NCI-H345 treated with DMSO at 0.1 percent for 48 hours (cell line): ENCODE measurements around the gene ALOX12B.
"Not testable (repeated sequence)": the region's sequence is repeated elsewhere in the genome, so short reads cannot be mapped to it uniquely, and the experiment has no call there.

Experiments used
- DNase-seq: peaks from one replicate; lab custom pipeline; 2025; ENCODE audit not compliant: unreplicated experiment; lab: John Stamatoyannopoulos, UW

Gene ALOX12B

DNA sequence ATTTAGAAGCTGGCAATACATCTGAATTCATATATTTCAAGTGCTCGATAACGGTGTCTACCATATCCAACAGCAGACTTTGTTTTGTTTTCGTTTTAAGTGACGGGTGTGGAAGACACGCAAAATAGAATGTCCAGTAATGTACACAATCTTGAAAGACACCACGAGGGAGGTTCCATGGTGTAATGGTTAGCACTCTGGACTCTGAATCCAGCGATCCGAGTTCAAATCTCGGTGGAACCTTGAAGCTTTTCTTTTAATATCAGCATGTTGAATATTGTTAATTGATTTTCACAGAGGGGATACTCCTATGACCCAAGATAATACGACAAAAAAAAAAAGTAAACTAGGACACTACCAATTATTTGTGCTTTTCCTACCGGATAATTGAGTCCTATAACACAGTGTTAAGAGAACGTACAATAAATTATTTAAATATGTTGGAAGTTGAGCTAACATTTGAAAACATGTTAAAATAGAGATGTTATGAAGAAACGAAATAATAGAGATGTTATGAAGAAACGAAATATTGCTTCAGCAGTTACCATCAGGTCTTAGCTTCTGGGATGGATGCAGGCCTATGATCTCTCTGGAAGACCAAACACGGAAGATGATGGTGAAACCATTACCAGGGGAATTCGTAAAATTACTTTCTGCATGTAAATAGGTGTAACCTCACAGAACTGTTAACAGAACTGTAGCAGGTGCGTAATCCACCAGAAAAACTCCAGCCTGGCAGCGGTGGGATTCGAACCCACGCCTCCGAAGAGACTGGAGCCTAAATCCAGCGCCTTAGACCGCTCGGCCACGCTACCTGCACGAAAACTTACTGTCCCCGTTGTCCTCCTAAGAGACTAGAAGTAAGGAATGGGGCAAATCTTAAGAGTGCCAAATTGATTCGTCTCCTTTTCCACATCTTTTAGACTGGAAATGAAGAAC lies 32.3 kb upstream of the ALOX12B start:
- DNase-seq: peak; percentile 72

DNA sequence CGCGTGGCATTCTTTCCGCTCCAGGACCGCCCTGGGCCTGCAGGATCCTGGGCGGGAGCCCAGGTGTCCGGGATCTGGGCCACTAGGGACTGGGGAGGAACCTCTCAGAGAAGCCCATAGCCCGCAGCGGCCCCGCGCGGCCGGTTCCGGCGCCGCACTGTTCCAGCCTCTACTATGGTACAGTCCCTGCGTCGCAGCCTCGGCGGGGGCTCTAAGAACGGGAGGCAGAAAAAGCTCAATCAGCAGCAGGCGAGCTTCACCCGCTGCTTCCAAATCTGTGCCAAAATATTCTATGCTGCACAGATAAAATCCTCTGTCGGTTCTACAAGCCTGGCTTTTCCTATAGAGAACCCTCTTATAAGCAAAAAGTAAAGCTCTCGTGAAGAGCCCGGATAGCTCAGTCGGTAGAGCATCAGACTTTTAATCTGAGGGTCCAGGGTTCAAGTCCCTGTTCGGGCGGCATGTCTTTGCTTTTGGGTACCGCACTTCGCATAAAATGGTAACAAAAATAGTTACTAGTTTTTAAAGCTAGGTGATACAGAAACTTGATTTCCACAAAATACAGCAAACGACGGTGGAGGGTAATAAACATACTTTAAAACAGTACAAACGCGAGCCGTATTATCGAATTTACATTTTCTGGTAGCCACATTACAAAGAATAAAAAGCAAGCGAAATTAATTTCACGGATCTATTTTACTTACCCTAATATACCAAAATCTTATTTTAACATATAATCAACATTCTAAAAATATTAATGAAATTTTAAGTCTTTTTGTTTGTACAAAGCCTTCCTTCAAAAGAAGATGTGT lies 31.5 kb upstream of the ALOX12B start:
- DNase-seq: peak; percentile 53

DNA sequence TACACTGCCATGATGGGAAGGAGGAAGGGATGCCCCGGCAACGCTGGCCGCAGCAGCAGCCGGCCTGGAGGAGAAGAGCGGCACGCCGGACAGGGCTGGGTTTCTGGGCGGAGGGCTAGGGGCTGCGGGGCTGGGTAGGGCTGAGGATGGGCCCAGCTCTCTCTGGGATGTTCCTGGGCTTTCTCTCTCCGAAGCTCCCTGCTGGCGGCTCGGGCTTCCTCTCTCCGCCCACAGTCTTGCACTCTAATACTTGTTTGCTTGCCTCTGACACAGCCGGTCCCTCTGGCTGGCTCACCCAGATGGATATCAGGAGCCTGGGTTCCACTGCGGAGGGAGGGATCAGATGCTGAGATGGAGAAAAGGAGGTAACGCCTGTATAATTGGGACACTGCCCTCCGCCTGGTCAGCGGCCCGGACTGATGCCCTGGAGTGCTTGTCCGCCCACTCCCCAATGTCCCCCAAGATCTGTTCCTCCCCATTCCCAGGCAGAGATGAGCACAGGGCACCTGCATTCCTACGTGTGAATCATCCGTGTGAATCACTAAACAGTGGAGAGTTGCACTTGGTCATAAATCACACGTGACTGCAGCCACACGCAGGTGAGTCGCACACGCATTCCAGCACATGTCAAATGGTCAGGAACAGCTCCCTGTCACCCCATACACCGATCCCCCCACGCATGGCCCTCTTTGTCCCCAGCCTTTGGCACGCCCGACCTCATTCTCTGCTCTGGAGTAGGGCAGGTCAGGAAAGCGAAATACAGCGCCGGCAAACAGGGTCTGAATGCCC lies 30.7 kb upstream of the ALOX12B start, which contains the start of gene ALOXE3:
TSS of gene ALOXE3 (minus strand) at position 535 of the 789 bp plus-strand sequence. CDS start at position 11, 524 bp downstream.
- no peak for DNase-seq

DNA sequence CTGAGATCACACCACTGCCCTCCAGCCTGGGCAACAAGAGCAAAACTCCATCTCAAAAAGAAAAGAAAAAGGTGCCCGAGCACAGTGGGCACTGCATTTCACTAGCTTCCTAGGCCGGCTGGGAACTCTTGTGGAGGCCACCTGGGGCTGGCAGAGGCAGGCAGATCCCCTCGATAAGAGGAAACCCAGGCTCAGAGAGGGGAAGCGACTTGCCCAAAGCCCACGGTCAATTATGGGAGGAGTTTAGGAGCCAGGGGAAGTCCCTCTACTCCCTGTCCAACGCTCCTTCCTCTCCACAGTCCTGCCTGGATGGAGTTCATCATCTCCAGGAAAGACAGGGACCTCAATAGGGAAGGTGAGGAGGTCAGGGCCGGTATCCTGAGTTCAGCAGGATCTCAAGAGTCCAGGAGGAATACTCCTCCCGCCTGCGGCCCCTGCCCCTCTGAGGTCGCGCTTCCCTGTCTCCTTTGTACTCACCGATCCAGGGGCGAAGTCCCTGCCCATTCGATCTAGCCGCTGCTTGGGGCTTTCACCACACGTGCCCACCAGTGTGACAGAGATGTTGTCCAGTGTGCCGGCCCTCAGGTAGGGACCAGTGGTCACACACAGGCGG lies 30.0 kb upstream of the ALOX12B start:
- no peak for DNase-seq

DNA sequence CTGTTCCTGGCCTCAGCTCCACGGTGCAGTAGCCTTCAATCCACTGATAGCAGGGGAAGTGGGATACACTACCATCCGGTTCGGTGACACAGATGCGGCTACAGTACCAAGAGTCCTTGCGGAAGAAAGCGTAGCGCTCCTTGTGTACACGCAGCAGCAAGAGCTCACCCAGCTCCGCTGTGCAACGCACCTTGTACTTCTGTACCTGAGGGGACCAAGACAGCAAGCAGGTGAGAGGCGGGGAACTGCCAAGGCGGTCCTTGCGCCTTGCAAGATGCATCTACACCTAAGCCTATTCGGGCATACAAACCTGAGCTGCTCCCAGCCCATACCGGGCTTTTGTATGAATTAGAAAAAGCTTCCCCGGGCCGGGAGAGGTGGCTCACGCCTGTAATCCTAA lies 29.3 kb upstream of the ALOX12B start:
- DNase-seq: no peak

DNA sequence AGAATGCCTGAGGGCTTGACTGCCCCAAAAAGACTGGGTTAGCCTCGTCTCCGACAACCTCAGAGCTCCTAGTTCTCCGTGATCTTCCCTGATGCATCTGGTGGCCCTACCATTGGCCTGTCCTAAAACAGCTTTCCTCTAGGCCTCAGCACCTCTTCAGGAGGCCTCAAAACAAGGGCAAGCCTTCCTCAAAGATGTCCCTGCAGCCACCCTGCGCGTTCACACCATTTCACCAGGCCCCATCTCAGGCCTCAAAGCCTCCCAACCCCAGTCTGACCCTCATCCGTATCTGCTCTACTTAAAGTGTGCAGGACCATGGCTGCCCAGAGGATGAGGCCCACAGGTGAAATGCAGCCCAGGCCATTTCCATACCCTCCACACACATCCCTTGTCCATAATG lies 23.4 kb upstream of the ALOX12B start:
- no peak for DNase-seq

DNA sequence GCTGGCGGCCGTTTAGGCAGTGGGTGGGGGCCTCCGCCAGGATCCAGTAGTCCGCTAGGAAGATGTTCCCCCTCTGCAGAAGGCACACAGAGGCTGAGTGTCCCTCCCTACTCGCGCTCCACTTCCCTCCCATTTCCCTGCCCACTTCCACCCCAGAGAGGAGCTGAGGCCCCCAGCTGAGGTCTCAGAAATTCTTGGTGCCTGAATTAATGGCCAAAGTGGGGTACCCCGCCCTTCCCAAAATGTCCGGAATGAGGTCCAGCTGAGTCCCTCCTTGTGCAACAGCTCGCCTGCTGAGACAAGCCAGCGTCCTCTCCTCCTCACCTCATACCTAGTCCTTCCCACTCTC lies 22.9 kb upstream of the ALOX12B start:
- DNase-seq: no peak

DNA sequence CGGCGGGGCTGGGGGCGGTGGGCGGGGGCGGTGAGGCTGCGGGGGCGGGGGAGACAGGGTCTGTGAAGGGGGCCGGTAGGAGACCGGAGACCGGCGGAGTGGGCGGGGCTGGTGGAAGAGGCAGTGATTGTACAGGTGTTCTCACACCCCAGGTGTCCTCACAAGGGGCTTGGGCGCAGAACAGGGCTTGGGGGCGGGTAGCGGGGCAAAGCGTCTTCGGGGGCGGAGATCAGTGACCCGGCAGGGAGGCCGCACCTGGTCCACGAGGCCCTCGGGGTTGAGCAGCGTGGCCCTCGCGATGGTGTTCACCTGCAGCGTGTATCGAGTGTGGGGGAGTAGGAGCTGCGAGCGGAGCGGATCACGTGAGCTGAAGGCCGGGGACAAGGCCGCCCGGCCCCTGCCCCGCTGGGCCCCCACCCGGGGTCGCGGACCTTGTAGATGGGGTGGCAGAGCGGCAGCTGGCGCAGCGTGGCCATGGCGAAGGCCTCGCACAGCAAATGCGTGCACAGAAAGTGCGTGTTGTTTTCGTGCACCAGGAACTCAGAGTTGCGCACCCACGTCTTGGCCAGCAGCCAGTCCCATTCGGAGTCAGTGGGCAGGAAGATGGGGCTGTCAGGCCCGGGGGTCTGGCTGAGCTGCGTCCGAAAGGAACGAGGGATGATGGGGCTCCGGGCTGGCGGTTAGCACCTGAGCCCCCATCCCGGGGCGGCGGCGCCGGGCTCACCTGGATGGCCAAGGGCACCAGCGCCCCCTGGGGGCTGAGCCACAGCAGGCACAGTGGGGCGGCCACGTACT lies 22.3 kb upstream of the ALOX12B start:
- DNase-seq: peak; percentile 45

DNA sequence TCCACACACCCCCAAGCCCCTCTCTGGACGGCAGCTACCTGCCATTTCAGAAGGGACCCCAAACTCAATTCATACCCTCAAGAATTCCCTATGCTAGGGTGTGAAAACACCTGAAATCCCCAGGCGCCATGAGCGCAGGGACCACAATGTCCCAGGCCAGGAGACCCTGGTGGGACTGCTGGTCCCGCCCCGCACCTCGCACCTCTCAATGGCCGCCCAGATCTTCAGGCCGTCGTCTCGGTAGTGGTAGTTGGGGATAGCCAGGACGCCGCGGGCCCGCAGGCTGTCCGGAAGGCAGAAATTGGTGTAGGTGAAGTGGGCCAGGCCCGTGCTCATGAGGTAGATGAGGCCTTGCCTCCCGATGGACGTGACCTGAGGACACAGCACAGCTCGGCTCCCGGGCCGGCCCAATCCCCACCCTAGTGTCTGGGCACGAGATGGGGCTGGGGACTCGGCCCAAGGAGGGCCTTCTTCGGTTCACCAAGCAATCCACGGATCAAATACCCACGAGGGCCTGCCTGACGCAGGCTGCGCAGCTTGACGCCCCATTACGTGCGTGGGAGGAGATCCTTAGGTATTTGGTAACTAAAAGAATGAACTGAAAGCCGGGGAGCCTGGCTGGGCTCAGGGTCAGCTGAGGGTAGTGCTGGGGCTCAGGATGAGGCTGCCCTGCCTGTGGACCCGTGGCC lies 21.6 kb upstream of the ALOX12B start:
- no peak for DNase-seq

DNA sequence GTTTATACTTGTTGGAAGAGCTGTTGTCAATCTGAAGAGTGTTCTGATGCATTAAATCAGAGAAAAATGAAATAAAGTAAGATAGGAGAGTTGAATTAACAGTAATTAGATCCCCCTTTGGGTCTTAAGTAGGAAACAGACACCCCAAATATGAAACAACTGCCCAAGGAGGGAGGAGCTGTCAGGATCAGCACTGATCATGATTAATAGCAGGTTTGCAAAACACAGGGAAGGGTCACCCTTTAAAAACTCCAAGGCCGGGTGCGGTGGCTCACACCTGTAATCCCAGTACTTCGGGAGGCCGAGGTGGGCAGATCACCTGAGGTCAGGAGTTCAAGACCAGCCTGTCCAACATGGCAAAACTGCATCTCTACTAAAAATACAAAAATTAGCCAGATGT lies 19.5 kb upstream of the ALOX12B start:
- DNase-seq: not testable (repeated sequence)

DNA sequence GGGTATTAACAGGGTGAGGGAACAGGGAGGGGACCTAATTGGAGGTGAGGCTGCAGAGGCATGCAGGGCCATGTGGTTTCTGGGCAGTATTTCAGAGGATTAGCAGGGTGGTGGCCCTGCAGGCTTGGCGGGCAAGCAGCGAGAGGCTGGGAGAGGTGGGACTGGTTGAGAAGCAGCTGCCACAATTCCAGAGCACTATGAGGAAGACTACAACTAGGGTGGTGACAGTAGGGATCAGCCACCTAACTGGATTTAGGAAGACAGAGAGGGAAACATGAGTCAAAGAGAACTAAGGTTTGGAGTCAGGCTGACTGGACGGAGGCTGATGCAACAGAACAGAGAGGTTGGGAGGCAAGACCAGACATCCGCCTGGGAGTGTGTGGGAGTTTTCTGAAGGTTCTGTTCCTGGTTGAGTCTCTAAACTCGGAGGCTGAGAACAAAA lies 18.5 kb upstream of the ALOX12B start:
- DNase-seq: no peak

DNA sequence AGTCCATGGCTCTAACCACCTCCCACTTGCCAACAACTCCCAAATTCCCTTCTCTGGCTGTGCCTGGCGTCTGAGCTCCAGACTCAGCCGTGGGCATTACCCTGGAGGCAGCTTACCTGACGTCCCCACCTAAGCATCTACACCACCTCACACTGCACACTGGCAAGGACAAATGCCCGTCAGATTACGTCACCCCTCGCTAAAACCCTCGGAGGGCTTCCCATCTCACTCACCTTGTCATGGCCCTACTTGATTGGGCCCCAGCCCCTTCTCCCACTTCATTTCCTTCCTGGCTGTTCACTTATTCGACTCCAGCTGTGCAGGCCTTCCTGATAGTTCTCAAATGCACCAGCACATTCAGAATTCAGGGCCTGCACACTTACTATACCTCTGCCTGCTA lies 17.4 kb upstream of the ALOX12B start:
- DNase-seq: no peak

DNA sequence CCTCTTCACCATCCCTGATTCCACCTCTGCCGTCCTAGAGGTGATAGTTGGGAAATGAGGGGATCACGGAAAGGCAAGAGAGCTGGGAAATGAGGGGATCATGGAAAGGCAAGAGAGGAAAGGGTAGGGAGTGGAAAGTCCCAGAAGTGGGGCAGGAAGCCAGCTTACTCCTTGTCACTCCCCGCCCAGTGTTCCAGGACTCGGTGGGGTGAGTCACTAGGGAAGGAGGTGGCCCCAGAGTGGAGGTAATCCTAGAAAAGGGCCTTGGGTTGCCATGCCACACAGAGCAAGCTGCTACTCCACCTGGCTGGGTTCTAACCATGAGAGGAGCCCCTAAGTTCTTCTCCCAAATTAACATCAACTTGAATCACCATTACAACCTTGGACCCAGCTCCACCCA lies 16.0 kb upstream of the ALOX12B start:
- no peak for DNase-seq

DNA sequence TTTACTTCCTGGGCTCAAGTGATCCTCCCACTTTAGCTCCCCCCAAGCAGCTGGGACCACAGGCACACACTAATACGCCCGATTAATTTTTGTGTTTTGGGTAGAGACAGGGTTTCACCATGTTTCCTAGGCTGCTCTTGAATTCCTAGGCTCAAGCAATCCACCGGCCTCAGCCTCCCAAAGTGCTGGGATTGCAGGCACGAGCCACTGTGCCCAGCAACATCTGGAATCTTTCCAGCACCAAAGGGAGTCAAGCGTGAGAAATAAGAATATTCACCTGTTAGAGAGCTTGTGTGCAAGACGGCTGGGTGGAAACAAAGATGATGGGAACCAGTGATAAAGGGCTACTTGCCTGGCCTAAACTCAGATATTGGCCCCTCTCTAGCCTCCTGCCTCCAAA lies 14.2 kb upstream of the ALOX12B start:
- no peak for DNase-seq

DNA sequence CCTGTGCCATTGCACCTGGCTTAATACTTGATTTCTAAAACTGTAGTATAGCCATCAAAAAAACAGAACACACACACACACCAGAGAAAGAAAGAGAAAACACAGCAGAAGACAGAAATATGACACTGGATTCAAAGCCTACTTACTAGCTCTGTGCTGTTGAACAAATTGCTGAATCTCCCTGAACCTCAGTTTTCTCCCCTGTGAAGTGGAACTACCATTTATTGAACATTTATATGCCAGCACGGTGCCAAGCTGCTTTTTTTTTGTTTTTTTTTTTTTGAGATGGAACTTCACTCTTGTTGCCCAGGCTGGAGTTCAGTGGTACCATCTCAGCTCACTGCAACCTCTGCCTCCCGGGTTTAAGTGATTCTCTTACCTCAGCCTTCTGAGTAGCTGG lies 13.2 kb upstream of the ALOX12B start:
- no peak for DNase-seq

DNA sequence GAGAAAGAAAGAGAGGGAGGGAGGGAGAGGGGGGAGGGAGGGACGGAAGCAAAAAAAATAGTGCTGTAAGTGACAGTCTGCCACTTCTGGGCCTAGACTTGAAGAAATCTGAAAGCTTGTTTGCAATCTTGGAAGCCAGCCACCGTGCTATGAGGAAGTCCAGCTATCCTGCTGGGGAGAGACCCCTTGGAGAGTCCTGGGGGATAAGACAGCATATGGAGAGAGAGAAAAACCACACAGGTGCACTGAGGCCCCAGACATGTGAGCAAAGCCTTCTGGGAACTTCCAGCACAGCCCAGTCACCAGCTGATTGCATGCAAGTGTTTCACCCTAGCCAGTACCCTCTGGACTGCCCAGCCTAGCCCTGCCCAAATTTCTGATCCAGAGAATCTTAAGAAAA lies 12.6 kb upstream of the ALOX12B start:
- DNase-seq: no peak

DNA sequence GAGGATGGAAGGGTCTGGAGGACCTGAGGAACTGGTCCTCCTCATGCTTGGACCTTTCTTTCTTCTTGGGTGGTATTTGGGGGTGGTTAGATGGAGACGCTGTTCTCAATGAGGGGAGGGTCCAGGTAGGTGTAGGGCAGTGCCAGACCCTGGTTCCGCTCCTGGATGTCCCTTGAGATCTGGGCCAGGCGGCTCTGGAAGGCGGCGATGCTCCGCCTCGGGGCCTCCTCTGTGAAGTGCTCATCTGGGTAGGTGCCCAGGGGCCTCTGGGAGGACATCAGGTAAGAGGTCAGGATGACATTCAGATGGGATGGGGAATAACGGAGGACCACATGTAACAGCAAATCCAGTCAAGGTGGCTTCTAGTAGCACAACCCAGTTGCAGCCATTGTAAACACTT lies 9.0 kb upstream of the ALOX12B start:
- DNase-seq: no peak

DNA sequence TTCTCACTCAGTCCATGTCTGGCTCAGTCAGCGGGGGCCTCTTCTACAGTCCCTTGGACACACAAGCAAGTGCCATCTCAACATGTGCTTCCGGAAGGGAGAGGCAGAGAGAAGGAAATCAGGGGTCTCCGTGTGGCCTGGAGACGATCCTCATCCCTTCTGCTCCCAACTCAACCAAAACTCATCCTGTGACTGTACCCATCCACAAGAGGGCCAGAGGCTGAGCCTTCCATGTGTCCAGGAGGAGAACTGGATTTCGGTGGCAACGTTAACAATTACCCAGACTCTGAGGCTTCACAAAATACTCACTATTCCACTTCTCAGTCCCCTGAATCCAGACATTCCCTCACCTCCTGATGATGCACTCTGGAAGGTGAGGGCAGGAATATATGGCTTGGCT lies 7.8 kb upstream of the ALOX12B start:
- DNase-seq: no peak

DNA sequence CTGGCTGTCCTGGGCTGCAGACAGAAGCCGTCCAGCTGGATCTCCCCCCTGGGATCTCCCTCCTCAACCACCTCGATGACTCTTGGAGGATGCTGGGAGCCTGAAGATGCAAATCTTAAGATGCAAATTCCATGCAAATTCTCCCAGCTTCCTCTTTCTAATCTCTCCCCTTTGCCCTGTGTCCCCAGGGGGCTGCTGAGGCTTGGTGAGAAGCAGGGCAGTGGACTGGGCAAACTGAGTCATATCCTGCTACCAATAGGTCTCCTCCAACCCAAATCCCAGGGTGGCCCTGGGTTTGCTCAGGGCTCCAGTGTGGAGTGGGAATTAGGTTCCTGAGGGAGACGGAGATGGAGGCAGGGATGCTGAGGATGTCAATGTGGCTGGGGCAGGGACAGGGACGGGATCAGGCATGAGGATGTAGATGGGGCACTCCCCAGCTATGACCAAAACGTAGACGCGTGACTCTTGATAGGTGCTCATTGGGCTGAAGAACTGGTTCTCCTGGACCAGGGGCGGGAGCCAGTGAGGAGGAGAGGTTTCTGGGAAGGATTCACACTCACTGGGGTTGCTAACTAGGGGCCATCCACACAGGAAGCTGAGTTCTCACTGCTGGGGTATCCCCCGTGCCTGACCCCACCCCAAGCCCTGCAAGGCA lies 3.6 kb upstream of the ALOX12B start:
- no peak for DNase-seq
